ENCODE results near the gene ANKRD31. TPM values are rescaled to one million over a fixed set of nuclear protein-coding genes. Genes with fewer than 3 reads are reported as not detected.
A peak's percentile ranks its signal among the peaks of the same experiment; 100 is the strongest.

Gene ANKRD31
- total RNA-seq, 1 donor from 2014 or later, result 0.03 TPM

DNA sequence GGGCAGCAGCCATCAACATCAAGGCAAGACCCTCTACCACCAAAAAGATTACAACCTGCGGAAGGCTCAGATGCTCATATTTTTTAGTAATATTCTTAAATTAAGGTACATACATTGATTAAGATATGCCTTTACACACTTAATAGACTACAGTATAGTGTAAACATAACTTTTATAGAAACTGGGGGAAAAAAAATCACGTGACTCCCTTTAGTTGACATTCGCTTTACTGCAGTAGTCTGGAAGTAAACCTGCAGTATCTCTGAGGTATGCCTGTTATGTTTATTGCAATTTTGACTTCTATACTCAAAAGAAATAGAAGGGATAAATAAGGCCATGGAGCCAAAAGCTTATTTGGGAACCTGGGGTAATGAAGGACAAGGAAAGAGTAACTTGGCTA is 169.2 kb downstream of the ANKRD31 start:
- no peak for DNase-seq (ENCODE audit: low read depth)

DNA sequence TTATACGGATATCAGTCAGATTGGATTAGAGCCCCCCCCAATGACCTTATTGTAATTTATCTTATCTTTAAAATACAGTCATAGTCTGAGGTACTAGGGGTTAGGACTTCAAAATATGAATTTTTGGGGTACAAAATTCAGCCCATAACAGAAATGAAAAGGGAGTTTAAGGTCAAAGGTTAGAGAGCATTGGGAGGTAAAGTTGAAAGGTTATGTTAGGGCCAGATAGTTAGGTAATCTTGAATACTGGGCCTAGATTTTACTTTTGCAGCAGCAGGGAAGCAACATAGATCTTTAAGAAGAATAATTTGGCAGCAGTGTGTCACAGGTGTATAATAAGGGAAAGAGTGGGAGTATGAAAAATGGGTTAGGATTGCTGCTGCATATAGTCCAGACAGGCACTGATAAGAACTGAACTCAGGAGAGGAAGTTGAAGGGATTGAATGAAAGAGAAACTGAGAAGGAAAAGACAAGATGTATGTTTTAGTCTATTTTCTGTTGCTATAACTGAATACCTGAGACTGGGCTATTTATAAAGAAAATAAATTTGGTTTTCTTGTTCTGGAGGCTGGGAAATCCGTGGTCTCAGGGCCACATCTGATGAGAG is 173.7 kb downstream of the ANKRD31 start:
- no peak for DNase-seq (ENCODE audit: low read depth)

DNA sequence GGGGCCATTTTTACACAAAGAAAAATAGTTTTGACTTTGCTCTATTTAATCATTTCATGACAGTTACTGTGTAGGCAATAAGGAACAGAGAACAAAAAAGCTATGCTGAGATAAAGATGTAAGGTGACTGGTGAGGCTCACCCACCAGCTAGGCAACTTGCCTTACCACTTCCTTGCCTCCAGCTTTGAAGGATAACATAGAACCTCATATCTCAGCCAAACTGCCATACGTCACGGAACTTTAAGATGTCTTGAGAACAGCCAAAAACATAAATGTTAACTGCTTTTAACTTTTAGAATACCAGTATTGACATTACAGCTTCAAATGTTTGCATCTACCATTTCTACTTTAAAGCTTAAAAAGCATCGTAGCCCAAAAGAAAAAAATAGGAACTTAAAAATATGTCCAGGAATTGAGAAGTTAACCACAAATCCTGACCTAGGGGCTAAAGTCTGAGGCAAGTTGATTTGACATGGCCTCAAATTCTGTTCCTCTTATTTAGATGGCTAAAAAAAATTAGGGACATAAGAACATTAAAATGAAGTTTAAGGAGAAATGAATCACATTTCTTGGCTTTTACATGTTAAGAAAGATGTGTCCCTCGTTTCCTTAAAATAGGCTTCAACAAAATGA is 176.6 kb downstream of the ANKRD31 start:
- no peak for DNase-seq (ENCODE audit: low read depth)

DNA sequence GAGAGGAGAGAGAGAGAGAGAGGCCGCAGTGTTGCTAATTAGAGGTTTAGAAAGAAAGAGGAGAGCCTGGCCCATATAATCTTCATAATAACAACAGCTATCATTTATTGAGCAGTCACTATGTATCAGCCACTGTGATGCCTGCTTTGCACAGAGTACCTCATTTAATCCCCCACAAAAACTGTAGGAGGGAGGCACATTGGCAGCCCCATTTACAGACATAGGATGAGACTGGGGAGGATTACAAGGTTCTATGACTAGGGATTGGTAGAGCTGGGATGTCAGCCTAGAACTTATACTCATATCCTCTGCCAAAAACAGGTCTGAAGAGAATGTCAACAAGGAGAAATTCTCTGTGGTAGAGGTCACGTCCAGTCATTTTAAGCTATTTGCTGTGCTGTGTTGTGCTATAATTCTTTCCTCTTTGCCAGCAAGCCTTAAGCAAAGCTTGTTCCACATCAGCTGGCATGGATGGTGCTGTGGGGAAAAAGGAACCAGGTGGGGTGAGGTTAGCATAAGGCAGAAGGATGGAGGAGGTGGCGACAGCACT is 177.6 kb downstream of the ANKRD31 start:
- DNase-seq (ENCODE audit: low read depth), result no peak

DNA sequence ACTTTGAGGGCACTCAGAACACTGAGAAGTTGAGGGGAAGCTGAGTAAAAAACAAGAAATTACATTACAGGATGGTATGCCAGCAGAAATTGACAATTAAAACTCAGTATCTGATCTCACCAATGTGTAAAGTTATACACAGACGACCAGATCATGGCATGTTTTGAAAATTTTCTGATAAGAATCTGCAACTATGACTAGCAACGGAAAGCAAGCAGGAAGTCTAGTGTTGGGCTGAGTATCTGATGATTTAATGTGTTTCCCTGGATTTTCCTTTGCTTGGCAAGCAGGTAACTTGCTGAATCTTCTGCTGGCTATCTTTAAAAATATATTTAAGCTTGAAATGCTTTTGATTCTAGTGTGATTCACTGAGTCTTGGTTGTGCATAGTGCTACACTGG is 179.1 kb downstream of the ANKRD31 start:
- no peak for DNase-seq (ENCODE audit: low read depth)

DNA sequence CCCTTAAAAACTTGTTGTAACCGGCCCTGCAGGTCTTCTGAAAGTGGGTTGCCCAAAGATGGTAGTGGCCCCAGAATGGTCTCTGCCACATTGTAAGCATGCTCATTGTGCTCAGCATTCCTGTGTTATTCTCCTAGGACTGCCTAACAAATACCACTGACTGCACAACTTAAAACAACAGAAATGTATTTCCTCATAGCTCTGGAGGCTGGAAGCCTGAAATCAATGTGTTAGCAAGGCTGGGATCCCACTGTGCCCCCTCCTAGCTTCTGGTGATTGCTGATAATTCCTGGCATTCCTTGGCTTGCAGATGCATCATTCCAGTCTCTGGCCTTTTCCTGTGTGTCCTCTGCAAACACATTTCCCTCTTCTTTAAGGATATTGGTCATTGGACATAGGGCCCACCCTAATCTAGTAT is 180.9 kb downstream of the ANKRD31 start:
- DNase-seq (ENCODE audit: low read depth), result no peak

DNA sequence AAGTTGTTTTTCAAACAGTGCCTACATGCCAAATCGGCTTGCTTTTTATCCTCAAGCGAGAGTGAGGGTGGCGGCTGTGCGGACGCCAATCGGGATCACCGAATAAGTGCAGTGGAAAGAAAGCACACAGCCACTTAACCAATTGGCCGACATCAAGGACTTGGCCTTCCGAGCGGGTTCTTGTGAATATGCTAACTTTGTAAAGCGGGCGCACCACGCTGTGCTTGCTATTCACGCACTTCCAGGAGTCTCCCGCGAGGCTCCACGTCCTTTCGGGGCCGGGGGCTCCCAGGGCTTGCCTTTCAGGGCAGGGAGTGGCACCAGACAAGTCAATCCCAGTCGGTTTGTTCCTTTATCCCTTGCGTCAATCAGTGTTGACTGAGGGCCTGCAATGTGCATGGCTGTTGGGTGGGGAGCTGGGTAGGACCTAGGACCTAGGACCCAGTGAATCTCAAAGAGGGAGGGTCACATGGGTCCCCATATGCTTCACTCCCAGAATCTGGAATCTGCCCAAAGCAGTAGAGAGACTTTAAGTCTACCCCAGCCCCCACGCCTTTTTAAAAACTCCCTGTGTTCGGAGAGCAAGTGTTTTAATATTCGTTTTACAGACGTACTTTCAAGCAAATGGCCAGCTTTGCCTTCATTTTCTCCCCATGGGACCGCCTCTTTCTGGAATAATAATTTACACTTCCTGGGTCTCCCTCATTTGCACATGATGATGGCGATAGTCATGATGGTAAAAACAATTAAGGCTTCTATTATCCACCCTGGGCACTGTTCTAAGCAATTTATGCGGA is 182.3 kb downstream of the ANKRD31 start:
- no peak for DNase-seq (ENCODE audit: low read depth)

DNA sequence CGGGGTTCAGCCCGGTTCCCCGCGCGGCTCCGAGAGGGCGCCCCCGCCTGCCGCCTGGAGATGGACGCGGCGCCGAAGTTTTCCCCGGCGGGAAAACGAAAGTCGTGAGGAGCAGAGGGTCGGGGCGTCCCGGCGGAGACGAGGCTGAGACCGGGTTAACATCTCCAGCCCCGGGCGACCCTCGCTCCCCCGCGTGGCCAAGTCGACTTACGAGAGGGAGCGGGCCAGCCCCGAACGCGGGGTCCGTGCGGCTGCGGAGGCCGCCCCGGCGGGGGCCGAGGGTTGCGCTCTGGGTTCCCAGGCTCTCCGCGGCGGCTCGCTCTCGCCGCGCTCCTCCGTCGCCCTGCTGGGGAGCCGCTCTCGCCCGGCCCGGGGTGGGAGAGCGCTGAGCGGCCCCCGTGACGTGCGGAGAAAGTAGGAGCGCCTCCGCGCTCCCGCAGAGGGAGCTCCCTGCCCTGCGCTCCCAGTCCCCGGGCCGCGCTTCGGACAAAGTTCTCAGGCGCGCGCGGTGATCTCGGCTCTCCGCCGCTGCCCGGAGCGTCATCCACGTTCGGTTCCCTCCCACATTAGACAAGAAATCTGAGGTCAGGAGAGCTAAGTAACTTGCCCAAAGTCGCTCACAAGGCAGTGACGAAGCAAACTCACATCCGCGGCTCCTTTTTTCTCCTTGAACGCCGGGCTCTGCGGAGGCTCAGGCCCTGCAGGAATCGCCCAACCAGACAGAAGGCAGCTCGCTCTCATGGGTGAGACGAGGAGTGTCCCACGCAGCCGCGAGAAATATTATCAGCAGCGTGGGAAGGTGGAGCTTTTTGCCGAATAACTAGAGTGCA is 183.2 kb downstream of the ANKRD31 start:
- DNase-seq (ENCODE audit: low read depth), result peak; percentile 72

DNA sequence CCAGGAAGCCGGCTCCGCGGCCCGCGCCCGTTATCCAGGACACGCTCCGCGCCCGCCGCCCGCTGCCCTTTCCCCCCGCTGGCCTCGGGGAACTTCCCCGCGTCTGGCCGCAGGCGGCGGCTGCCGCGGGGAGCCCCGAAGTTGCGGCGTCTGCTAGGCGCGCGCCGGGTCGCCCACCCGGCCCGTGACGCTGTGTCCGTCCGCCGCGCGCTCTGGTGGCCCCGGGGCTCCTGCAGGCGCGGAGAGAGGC is 183.7 kb downstream of the ANKRD31 start:
- no peak for DNase-seq (ENCODE audit: low read depth)

DNA sequence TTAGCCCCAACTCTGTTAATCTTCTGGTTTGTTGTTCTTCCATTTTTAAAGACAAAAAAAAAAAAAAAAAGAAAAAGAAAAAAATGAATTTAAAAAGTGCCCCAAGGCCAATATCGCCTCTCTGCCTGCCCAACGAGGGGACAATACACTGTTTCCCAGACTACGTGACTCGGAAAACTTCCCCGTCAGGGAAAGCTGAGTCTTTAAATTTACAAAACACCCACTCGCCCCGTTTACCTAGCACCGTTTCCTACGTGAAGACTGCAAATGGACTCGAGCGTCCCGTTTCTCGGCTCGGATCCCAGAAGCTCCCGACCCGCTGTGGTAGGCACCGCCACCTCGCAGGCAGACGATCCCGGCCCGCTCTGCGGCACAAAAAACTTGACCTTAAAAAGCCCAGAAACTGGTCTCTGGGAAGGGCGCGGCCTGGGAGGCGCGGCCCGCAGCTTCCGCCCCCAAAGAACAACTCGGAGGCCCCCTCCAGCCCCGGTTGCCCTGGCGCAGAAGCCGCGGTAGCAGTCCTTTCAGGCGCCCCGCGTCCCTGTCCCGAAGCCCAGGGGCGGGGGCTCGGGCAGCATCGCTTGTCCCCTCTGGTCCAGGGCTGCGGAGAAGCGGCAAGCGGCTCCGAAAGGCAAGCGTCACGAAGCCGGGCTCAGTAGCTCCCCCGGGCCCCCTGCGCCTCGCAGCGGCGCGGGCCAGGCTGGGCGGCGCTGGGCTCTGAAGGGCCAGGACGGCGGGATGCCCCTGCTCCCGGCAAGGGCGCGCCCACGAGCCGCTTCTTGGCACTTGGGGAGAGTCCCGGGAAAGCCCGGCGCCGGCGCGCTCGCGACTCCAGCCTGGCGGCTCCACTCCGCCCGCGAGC is 184.3 kb downstream of the ANKRD31 start, which contains the start of gene GCNT4:
Gene GCNT4 (minus strand): TSS at position 367 of the 862 bp plus-strand sequence. CDS start 22,521 bp downstream, outside the sequence.
- DNase-seq (ENCODE audit: low read depth), result peak; percentile 56

DNA sequence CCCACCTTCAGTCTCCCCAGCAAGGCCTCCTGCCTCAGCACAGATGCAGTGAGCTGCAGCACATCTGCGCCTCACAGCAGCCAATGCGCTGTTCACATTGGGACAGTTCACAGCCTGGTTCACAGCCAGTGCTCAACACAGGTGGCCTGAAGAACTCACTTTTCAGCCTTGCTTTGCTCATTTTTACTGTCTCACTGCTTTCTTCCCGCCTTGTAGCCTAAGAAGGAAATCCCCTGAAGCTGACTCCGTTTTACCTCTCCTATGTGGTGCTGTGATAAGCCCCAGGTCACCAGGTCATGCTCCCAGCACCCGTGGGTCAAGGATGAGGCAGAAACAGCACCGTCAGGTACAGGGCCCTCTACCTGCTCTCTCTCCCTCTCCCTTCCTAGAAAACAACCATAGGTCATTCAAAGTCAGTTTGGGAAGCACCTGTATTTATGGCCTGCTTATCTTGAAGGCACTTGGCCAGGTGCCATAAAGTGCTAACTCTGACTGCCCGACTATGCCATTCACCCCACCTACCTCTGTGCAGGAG is 185.4 kb downstream of the ANKRD31 start:
- no peak for DNase-seq (ENCODE audit: low read depth)

DNA sequence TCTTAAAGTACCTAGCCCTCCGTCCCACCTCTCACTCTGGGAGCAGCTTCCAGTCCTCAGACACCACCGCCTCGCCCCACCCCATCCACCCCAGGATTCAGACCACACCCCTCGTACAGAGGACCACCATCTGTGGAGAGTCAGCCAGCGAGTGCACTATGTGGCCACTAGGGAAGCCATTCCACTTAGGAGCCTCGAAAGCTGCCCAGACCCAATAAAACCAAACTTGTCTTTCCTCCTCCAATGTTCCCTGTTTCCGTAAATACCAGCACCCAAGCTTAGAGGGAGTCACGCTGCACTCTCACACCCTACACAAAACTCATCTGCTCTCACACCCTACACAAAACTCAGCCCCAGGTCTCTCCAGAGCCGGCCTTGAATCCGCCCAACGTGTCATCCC is 186.3 kb downstream of the ANKRD31 start:
- DNase-seq (ENCODE audit: low read depth), result no peak

DNA sequence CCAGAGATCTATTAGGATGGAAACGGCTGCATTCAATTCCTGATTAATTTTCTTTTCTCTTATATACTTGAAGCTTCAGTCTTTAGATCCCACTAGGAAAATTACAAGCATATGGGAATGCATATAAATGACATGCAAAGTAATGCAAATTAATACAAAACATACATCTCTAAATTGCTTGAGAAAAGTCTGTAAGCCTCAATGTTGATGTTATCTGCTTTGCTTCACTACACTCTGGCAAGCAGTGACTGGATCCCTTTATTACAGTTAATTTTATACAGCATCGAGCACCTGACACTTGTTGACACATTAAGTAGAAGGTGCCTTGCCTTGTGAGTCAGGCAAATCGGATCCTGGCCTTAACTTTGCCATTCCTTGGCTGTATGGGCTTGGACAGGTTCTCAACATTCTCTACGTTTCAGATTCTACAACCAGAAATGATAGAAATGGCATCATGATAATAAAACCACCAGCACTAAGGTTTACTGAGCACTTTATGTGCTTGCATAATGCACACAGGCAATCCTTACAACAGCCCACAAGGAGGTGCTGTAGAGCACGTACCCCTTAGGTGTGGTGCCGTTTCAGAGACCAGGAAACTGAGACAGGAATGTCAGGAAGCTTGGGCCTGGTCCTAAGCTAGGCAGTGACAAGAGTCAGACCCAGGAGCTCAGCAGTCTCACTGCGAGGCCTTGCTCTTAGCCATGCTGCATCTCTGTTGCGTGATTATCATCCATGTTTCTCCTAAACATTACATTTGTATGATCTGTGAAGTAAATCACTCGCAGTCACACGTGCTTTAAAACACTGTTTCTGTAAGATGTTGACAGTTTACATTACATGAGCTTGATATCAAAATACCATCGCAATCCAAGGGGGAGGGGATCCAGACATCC is 187.0 kb downstream of the ANKRD31 start:
- peak; percentile 60 for DNase-seq (ENCODE audit: low read depth)

DNA sequence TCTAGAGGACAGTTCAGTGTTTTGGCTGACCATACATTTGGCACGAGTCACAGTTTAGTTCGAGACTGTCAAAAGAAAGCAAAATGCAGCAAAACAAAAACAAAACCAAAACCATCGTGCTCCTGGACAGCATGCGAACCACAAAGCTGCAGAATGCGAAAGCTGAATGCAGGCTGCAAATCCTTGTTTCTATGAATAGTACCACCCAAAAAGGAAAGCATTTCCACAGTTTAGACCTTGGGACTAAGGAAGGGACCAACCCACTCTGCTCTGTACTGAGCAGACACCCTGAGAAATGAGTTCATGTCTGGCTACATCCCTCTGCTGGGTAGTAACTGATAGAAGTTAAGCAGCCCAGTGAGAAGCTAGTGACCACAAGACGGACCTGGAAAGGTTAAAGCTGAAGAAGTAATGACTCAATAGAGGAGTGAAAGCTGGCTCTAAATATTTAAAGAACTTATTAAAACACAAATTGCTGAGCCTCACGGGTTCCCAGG is 188.2 kb downstream of the ANKRD31 start:
- peak; percentile 12 for DNase-seq (ENCODE audit: low read depth)

DNA sequence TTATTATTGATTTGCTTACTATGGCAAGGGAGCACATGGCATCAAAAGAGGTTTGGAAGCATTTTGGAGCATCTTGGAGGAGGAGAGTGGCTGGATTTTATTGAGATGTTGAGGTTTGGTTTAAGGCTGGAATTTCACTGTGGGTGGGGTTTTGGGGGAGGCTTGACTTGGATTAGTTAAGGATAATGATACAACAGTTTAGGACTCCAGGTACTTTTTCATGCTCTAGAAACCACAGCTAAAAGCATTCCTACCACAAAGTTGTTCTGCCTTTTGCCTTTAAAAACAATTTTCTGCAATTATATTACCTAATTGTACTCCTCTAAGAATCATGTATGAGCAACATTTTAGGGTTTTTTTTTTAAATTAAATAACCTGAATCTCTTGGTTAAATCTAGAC is 189.3 kb downstream of the ANKRD31 start:
- DNase-seq (ENCODE audit: low read depth), result no peak

DNA sequence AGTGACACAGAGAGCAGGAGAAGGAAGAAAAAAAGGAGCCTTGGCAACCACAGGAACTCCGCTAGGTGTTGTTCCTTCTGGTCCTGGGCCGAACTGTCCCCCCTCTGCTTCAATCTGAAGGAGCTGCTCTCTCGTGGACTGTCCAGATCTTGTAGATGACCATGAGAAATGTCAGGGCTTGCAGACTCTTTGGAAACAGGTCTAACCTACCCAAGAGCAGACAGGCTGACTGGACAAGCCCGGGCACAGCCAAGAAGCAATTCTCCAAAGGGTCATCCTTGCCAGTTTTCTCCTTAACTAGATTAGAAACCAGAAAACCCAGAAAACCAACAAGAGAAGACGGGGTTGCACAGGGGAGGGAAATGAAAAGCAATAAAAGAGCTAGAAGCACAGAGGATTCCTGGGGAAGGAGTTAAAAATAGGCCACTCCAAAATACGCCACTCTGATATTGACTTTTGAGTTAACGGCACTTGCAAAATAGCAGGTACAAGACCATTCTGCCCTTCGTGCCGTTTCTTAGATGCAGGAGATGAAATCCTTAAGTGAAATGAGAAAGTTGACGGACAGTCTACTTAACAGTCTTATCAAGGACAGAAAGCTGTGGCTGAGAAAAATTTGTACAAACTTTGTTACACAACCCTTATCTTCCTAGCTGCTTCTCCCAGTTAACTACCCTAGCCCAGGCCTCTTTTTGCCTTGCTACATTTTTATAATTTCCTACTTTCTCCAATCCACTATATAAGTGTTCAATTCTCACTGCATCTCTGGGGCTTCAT is 190.1 kb downstream of the ANKRD31 start:
- DNase-seq (ENCODE audit: low read depth), result no peak

DNA sequence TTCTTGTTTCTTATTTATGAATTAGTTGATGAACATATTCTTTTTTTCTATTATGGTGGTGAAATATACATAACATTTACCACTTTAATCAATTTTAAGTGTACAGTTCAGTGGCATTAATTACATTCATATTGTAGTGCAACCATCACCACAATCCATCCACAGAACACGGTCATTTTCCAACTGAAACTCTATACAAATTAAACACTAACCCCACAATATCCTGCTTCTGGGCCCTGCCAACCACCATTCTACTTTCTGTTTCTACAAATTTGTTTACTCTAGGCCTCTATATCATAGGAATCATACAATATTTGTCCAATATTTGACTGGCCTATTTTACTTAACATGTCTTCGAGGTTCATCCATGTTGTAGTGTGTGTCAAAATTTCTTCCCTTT is 191.6 kb downstream of the ANKRD31 start:
- no peak for DNase-seq (ENCODE audit: low read depth)

DNA sequence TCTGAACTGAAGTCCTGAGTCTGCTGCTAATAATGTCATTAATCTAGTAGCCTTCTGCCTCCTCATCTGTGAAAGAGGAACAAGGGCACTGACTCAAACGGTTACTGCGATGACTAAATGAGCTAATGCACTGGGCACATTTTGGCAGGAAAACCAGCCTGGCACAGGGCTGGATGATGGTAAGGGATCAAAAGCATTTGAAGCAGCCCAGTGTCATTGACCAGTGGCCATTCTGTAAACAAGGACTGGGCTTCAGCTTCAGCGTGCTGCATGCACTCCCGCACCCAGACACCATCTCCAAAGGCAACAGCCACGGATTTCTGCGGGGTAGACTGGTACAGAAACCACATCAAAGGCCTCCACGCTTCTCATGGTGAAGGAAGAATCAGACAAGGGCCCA is 192.3 kb downstream of the ANKRD31 start:
- no peak for DNase-seq (ENCODE audit: low read depth)

Measured in myocyte (in vitro differentiated cells).